ENCODE measurements around the gene RNF38.
"Not testable (repeated sequence)": the region's sequence is repeated elsewhere in the genome, so short reads cannot be mapped to it uniquely, and the experiment has no call there.

DNA sequence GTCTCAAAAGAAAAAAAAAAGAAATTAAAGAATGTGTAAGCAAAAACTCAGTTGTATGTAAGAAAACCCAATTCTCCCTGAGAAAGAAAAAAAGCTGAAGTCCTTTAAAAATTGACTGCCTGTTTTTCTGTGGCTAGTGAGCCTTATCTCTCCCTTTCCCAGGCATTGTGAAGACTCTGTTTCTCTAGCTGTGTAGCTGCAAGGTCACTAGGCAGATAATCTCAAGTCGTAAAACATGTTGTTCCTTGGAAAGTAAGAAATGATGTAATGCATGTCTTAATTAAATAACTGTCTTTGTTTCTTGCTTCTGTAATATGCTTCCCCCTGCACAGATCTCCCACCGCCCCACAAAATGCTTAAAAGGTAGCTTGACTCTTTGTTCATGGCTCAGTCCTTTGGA, 95.7 kb downstream of the RNF38 start:
- TF ChIP-seq, protein P1, sequence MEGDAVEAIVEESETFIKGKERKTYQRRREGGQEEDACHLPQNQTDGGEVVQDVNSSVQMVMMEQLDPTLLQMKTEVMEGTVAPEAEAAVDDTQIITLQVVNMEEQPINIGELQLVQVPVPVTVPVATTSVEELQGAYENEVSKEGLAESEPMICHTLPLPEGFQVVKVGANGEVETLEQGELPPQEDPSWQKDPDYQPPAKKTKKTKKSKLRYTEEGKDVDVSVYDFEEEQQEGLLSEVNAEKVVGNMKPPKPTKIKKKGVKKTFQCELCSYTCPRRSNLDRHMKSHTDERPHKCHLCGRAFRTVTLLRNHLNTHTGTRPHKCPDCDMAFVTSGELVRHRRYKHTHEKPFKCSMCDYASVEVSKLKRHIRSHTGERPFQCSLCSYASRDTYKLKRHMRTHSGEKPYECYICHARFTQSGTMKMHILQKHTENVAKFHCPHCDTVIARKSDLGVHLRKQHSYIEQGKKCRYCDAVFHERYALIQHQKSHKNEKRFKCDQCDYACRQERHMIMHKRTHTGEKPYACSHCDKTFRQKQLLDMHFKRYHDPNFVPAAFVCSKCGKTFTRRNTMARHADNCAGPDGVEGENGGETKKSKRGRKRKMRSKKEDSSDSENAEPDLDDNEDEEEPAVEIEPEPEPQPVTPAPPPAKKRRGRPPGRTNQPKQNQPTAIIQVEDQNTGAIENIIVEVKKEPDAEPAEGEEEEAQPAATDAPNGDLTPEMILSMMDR (IDR thresholded peaks at IDR 0.05): not testable (repeated sequence)
- not testable (repeated sequence) for TF ChIP-seq POLR2A (IDR thresholded peaks at IDR 0.05)
